ENCODE data around the gene MRAP.

MRAP gene

GRCh38 chr21:32325706-32326105 lies 27.1 kb downstream of the MRAP start:
- DNase-seq = no peak

GRCh38 chr21:32328595-32328994 lies 29.9 kb downstream of the MRAP start:
- DNase-seq = no peak

GRCh38 chr21:32329331-32329730 lies 30.7 kb downstream of the MRAP start:
- no peak for DNase-seq

- no peak for DNase-seq
Measured at GRCh38 chr21:32329776-32330175, 31.1 kb downstream of the MRAP start.

GRCh38 chr21:32330784-32331311 lies 32.2 kb downstream of the MRAP start:
- no peak for DNase-seq

DNA sequence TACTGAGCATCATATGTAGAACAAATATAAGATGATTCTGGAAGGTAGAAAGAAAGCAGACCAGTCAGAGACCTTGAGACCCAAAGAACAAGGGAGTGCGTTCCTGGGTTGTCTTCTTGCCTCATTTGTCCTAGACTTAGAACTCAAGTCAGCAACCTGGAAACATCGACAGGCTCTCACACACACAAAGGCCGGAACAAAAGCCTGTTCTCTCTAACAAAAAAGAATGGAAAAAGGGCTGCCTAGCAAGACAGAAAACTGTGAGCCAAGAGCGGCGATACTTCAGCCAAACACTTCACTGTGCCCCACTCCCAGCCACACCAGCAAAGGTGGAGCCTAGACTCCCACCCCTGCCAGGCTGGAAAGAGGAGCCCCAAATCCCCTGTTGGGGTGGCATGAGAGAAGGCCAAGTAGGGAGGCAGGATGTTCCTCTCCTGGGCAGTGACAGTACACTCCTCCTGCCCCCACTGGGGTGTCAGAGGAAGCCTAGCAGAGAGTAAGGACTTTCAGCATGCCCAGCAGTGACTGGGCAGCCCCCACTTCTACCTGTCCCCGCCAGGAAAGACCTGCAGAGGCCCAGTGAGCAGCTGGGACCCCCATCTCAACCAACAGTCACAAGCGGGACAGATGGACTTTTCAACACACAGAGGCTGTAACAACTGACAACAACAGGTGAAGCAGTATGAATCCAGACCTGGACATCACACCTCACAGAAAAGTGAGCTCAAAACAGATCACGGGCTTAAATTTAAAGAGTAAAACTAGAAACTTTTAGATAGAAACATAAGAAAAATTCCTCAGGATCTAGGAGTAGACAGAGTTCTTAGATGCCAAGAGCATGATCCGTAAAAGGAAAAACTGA lies 33.0 kb downstream of the MRAP start:
- no peak for DNase-seq

DNA sequence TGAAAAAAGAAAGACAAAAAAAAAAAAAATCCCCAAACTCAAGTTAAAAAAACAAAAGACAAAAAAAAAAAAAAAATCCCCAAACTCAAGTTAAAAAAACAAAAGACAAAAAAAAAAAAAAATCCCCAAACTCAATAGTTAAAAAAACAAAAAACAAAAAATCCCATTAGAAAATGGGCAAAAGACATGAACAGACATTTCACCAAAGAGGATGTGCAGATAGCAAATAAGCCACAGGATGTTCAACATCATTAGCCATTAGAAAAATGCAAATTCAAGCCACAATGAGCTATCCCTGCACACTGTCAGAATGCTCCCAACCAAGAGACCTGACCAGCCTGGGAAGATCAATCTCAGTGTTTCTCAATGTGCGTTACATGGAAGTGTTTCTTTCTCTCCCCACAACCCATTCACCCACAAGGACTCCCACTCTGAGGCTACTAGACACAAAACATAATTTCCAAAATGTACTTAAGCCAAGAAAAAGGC lies 33.9 kb downstream of the MRAP start:
- DNase-seq = no peak

DNA sequence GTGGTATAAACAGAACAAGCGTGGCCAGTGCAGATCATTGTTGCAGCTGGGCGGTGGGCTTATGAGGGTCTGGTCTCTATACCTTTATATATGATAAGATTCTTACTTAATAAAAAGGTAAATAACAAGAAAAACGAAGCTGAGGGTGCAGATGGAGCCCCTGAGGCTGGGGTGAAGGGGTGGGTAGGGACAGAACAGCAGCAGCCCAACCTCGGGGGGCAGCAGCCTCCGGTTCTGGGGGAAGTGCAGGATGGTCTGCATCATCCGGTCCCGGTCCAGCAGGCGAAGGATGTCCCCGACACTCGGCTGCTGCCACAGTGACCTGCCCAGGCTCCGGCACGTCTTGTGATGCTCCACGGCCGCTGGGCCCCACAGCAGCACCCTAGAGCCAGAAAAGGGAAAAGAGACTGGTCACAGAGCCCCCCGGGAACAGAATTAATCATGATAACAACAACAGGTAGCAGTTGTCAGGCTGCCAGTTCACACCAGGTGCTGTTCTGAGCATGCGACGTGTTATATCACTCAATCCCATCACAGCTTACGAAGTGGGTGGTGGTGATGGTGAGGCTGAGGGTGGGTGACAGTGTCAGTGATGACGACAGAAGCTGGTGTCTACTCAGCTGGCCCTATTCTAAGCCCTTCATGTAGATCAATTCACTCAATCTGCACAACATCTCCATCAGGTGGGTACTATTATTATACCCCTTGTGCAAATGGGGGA lies 35.5 kb downstream of the MRAP start:
- no peak for DNase-seq

GRCh38 chr21:32334980-32335531 lies 36.4 kb downstream of the MRAP start:
- no peak for DNase-seq

DNA sequence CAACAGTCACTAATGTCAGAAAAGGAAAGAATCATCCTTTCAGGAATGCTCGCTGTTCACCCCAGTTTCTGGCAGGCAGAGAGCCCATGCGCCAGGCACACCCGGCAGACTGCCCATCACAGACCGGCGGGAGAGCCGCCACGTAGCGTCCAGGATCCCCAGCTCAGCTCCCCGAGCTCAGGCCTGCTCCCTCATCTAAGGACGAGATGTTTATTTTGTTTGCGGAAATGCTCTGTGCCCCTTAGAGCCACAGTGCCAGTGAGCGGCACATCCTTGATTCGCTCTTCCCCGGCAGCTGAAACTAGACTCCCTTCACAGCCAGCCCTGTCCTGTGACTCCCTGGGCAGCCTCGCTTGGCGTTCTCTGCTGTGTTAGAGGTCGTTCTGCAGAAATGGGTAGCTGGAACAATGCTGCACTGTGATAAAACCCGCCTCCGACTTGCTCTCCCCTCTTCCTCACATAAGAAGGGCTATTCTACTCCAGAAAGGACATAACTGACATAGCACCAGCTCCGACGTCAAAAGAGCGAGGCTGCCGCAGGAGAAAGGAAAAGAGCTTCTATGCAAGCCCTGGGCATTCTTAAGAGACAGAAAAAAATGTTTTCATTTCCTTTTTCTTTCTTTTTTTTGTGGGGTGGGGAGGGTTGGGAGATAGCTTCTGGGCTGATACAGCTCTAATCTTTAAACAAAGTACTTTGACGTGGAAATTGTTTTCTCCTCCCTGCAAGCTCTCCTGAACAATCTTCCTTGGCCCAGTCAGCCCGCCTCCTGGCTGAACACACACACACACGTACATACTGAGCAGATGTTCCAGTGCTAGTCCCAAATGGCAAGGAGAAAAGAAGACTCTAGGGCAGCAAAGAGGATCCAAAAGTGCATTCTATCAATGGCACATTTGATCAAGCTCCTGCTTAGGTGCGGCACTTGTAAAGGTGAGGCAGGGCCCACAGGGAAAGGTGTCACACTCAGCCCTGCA lies 37.2 kb downstream of the MRAP start:
- DNase-seq = no peak

- no peak for DNase-seq
Measured at GRCh38 chr21:32336711-32337110, 38.1 kb downstream of the MRAP start.

GRCh38 chr21:32337206-32337605 lies 38.6 kb downstream of the MRAP start:
- no peak for DNase-seq

DNA sequence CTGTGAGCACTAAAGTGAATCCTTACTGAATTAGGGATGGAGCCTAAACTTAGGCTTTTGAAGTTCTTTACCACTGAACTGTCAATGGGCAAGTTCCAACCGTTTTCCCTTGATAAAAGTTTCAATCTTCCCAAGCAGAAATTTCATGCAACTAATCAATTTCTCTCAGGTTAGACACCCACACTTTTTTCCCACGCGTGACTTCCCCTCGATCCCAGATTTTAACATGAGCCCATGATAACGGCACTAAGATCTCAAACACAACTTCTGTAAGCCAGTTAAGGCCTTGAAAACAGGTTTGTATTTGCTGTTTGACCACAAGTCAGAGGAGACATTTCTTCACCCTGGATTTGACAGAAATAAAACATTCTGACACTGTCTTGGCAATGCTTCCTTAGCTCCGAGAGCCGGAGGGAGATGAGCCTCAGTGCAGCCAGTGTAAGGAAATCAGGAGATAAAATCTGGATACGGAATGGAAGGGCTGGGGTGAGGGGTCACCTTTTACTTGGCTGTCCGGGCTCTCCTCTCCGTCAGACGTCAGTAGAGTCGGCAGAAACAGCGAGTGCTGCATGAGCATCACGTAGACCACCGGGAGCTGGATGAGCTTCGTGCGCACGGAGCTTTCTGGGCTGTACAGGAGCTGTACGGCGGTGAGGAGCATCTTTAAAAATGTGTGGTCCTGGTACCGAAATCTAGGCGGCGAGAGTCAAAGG lies 39.7 kb downstream of the MRAP start:
- no peak for DNase-seq

DNA sequence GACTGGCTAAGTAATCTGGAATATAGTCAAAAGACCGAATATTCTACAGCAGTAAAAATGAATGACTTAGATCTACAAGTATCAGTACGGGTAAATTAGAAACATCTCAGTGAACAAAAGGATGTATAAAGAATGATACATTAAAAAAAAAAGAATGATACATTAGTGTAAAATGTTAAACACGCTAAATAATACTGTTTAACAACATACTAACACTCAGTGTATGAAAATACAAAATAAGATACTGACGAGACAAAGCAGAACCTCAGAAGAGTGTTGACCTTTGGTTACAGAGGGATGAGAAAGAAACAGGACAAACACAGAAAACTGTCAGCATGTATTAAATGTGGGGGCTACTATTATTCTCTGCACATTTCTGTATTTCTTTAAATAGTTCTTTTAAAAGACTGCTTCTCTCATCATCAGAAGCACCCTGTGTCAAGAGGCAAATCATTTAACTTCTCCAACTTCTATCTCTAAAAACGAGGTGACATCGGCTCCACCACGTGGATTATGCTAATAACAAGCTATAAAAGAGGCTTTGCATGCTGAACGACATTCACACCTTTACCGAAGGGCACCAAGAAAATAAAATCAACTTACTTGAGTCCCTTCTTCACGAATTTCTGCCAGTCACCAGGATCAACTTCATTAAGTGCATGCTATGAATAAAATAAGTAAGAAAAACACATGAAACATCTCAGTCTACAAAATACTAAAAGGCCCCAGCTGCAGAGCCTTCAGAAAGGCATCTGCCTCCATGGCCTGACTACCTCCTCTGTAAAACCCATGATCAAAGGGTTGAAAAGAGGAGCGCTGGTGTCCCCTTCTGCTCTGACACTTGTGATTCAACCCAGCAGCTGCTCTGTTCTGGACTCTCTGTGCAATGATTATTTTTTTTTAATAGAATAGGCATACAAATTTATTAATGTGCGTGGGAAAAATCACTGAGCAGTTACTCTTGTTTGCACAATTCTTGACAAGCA lies 42.5 kb downstream of the MRAP start:
- DNase-seq = no peak

GRCh38 chr21:32346951-32347350 lies 48.3 kb downstream of the MRAP start:
- no peak for DNase-seq

DNA sequence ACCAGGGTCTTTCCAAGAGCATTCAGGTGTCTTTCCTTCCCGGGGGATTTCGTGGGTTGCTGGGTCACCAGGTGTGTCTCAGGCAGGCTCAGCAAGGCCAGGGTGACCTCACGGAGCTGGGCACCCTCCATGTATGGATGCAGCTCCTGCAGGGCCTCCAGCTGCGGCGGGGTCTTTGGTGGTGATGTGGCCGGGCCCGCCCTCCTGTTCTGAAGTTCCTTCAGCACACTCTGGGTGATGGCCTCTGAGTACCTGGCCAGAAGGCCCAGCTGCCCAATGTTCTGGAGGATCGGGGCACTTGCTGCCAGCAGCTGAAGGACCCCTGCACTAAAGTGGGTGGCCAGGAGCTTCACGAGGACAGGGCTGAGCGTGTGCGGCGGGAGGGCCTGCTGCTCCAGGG lies 48.7 kb downstream of the MRAP start:
- no peak for DNase-seq

- DNase-seq = no peak
Measured at GRCh38 chr21:32347977-32348376, 49.3 kb downstream of the MRAP start.

GRCh38 chr21:32348604-32349332 lies 50.1 kb downstream of the MRAP start:
- DNase-seq = no peak

DNA sequence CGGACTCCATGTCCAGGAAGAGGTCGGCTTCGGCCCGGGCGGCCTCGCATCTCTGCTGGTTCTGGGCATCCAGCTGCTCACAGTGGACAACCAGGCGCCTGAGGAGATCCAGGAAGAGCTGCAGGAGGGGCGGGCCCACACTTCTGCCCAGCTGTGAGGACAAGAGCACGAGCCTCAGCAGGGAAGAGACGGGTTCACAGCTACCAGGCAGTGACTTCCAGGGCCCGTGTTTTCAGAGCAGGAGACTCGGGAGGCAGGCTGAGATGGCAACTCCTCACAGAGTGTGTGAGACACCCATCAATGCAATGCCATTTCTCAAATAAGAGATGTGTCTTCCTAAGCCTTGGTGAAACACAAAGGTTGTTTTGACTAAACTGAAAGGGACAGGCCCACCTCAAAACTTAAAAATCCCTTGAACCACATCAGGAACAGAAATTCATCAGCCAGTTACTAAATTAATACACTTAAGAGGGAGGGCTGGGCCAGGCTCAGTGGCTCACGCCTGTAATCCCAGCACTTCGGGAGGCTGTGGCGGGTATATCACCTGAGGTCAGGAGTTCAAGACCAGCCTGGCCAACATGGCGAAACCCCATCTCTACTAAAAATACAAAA lies 50.8 kb downstream of the MRAP start:
- no peak for DNase-seq
